Esophagus (tissue), 2 donors: Measurements from ENCODE around the gene PAPPA2. TPM values are rescaled to one million over a fixed set of nuclear protein-coding genes. Genes with fewer than 3 reads are reported as not detected.

ENCODE experiments used
- H3K27ac ChIP-seq, 2 donors: one replicate each; pipeline ENCODE4 v1.5.1; 2013; ENCODE audit warnings: low read depth in 2 of 2, mild to moderate bottlenecking in 2 of 2, inconsistent platforms in 1 of 2, low read length in 1 of 2, moderate library complexity in 1 of 2
- H3K27me3 ChIP-seq, 2 donors: one replicate each; pipeline ENCODE4 v1.6.1; 2013; ENCODE audit warnings: low read length in 2 of 2, control low read depth in 1 of 2, mild to moderate bottlenecking in 1 of 2; ENCODE audit not compliant: insufficient read depth in 2 of 2, control insufficient read depth in 1 of 2
- H3K36me3 ChIP-seq, 2 donors: one replicate each; pipeline ENCODE4 v1.6.1; 2013; ENCODE audit warnings: low read length in 1 of 2; ENCODE audit not compliant: control insufficient read depth in 2 of 2, insufficient read depth in 2 of 2
- H3K4me1 ChIP-seq, 2 donors: one replicate each; pipeline ENCODE4 v1.6.1; 2013; ENCODE audit warnings: low read length in 1 of 2; ENCODE audit not compliant: control insufficient read depth in 2 of 2, insufficient read depth in 2 of 2
- H3K4me3 ChIP-seq, 2 donors: one replicate each; pipeline ENCODE4 v1.5.1; 2013; ENCODE audit warnings: low read length in 2 of 2, mild to moderate bottlenecking in 2 of 2, low read depth in 1 of 2, moderate library complexity in 1 of 2
- H3K9me3 ChIP-seq, 2 donors: one replicate each; pipeline ENCODE4 v1.6.1; 2013; ENCODE audit warnings: mild to moderate bottlenecking in 2 of 2, low read depth in 1 of 2, low read length in 1 of 2, moderate library complexity in 1 of 2; ENCODE audit not compliant: control insufficient read depth in 2 of 2, insufficient read depth in 1 of 2
- WGBS, 2 donors: extraction: QIAGEN DNeasy Blood & Tissue Kit; methylation state at CpG; one replicate each; pipeline ENCODE4 v1.1.7; 2013; 5-methylcytosine and 5-hydroxymethylcytosine counted together
- polyA plus RNA-seq, 2 donors: library from polyadenylated mRNA; stranded (reverse); fragments of 200-250 nt; gene quantifications; one replicate each; pipeline ENCODE4 v1.2.3, GENCODE V29; 2013
- donor health status: healthy with polysubstance abuse.
- donor health status: Bipolar disorder and iron deficiency.

The PAPPA2 gene
- polyA plus RNA-seq, 2 donors, result under 0.01 TPM; not detected in 1

DNA sequence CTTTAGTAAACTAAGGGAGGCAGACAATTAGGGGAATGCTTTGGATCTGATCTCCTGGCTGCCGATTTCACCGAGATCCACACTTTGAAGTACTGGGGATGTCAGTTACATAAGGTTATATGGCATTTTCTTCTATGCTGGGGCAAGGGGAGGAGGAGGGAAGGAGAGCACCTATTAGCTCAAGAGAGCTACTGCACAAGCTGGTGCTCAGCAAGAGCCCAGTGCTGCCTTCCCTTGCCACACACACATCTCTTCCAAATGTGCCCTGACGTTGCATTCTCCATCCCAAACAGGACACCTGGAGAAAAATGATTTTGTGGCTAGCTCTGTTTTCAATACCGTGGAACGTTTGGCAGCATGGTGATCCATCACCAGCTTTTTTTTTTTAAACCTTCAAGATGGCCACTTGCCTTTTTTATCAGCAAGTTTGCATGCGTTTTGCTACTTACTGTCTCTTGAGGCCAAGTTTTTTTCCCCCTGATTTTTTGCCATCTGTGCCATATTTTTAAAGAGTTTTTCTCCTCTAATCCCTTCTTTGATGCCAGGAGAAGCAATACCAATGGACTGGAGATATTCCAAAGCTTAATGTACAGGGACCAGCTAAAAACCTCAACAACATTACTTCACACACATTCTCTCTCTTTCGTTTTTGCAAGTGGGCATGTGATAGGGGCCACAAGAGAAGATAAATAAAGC lies 66.6 kb downstream of the PAPPA2 start:
- 58 to 72% methylated on average over 7 of the region's 7 CpGs for WGBS, 2 donors
- no peaks in the 10 kb centered on the region for H3K27me3 ChIP-seq
- no peaks in the 10 kb centered on the region for H3K36me3 ChIP-seq
- peaks cover 0 to 3% of the 10 kb centered on the region in 2 donors for H3K9me3 ChIP-seq
- H3K4me1 ChIP-seq, result no peaks in the 10 kb centered on the region
- H3K4me3 ChIP-seq, result no peak overlapping the region
- no peak overlapping the region for H3K27ac ChIP-seq

DNA sequence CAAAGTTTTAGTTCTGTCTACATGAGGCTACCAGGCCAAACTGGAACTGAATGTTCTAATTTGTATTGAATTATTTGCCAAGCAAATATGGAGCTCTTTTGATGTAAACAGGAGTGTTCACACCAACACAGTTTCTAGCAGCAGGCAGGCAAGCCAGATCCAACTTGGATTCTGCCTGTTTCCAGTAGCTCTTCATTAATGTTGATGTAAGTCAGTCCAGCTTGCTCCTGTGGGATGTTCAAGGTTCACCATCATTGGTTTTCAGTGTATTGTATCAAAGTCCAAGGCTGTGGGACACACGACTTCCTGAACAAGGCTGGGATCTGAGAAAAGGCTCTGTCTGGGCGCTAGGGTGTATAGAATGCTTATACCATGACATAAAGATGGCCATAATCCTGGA lies 68.1 kb downstream of the PAPPA2 start:
- Histone ChIP-seq H3K27me3 (no peaks in the 10 kb centered on the region), H3K4me1 (no peaks in the 10 kb centered on the region), H3K9me3 (peaks cover 0 to 3% of the 10 kb centered on the region in 2 donors), H3K4me3 (no peak overlapping the region), H3K27ac (no peak overlapping the region), H3K36me3 (no peaks in the 10 kb centered on the region)
- 75 to 83% methylated on average over 2 of the region's 2 CpGs for WGBS, 2 donors

DNA sequence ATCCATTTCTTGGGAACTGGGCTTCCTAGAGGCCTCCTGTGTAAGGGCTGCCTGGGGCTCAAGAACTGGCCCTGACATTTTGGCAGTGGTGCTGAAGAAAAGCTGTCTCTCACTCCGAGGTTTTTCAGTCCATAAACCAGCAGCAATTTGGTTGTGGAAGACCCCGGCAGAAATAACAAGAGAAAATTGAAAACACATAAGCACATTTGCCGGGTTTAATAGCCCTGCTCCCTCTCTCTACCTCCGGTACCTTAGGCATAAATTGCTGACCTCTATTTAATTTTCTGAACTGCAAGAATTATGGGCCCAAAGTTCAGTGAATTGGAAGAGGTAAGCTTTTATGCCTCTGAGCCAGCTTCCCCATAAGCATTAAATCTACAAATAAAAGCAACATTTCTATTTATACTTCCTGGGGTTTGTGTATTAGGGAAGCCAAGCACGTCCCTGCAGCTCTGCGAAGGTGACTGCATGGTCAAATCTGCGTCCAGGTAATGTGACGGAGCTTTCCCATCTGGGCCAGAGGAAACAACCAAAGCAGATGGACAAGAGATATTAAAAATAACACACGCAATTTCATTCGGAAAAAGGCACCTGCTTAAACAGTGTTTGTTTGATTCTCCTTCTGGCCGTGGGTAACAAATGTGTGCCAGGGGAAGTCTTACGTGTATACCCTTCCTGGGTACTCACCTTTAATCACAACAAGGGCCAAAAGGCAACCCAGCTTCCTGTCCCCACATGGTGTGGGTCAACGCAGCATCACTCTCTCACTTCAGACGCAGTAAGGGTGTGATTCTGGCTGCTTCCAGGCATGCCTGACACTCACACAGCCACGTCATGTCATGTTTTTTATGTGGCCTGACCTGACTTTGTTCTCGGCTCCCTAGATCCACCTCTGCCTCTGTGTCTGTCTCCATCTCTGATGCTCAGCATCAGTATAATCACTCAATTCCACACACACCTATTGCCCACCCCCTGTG lies 69.2 kb downstream of the PAPPA2 start:
- Histone ChIP-seq H3K36me3 (no peaks in the 10 kb centered on the region), H3K4me1 (no peaks in the 10 kb centered on the region), H3K9me3 (peaks cover 0 to 3% of the 10 kb centered on the region in 2 donors), H3K27ac (no peak overlapping the region), H3K27me3 (no peaks in the 10 kb centered on the region), H3K4me3 (no peak overlapping the region)
- WGBS, 2 donors, result 66 to 73% methylated on average over 16 of the region's 16 CpGs

DNA sequence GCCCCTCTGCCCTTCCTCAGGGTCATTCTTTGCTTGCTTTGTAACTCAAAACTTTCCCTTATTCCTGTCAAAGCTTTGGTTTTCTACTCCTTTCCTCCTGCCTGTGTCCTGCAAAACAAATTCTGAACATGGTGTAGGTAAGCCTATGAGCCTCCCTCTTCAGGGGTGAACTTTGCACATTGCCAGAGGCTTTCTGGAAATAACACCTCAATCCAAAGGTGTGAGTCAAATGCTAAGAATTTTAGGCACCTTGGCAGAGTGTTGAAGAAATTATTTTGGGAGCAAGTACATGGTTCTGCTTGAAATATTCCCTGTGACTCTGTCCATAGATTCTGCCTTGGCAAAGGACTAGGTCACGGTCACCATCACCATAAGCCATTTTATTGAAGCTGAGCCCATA lies 70.0 kb downstream of the PAPPA2 start:
- H3K36me3 ChIP-seq, result no peaks in the 10 kb centered on the region
- H3K27ac ChIP-seq, result no peak overlapping the region
- H3K27me3 ChIP-seq, result no peaks in the 10 kb centered on the region
- H3K4me1 ChIP-seq, result no peaks in the 10 kb centered on the region
- H3K9me3 ChIP-seq, result no peaks in the 10 kb centered on the region
- 83 to 92% methylated on average over 1 of the region's 1 CpG for WGBS, 2 donors
- H3K4me3 ChIP-seq, result no peak overlapping the region

DNA sequence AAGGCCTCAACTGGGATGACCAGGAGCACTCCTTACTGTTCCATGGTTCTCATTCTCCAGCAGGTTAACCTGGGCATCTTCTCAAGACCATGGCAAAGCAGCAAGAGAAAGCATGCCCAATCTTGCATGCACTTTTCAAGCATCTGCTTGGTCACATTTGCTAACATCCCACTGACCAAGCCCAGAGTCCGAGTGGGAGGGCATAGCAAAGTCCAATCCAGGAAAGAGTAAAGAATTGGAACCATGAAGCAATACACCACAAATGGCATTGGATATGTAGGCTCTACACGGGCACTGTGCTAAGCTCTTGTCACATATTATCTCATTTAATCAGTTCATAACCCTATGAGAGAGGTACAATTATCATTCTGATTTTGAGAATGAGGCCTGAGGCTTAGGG lies 73.6 kb downstream of the PAPPA2 start:
- 72 to 82% methylated on average over 2 of the region's 2 CpGs for WGBS, 2 donors

DNA sequence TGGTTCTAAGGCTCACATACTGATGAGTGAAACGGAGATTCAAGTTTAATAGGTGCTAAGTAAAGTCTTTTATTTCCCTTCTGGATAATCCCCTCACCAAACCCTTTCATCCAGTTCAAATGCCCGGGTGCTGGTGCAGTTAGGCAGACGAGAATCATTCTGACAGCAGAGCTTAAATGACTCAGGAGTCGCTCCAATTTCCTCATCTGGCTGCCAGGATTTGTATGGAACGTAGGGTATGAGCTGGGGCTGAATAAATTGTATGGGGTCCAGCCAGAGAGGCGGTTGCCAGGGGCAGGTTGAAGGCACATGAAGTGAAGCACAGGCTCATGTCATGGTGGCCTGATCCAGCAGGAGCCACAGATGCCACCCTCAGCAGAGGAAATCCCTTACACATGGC lies 76.0 kb downstream of the PAPPA2 start:
- H3K36me3 ChIP-seq, result no peaks in the 10 kb centered on the region
- no peak overlapping the region for H3K4me3 ChIP-seq
- no peaks in the 10 kb centered on the region for H3K9me3 ChIP-seq
- H3K4me1 ChIP-seq, result no peaks in the 10 kb centered on the region
- WGBS, 2 donors, result 49 to 59% methylated on average over 6 of the region's 6 CpGs
- no peak overlapping the region for H3K27ac ChIP-seq
- H3K27me3 ChIP-seq, result no peaks in the 10 kb centered on the region

More for the DNA sequence above, 73.6 kb downstream of the PAPPA2 start:
- H3K4me3 ChIP-seq, result no peak overlapping the region
- no peaks in the 10 kb centered on the region for H3K9me3 ChIP-seq
- H3K36me3 ChIP-seq, result no peaks in the 10 kb centered on the region
- no peaks in the 10 kb centered on the region for H3K27me3 ChIP-seq
- no peak overlapping the region for H3K27ac ChIP-seq
- no peaks in the 10 kb centered on the region for H3K4me1 ChIP-seq

DNA sequence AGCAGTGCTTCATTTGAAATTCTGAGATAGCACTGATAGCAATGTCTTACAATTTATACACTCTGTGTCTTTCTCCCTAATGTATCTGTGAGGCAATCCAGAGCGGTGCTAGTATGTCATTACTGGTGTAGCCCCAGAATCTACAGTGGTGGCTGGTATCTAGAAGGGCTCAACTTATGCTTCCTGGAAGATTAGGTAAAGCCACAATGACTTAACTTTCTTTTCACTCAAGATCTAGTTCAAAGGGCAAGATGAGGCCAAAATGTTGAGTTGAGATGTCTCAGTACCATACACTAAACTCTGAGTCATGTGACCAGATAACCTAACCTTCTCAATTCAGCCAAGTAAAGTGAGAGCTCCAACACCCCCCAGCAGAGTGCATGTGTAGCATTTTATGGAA lies 77.5 kb downstream of the PAPPA2 start:
- H3K27me3 ChIP-seq, result no peaks in the 10 kb centered on the region
- H3K4me3 ChIP-seq, result no peak overlapping the region
- no peaks in the 10 kb centered on the region for H3K36me3 ChIP-seq
- no peak overlapping the region for H3K27ac ChIP-seq
- H3K9me3 ChIP-seq, result no peaks in the 10 kb centered on the region
- 85 to 93% methylated on average over 1 of the region's 1 CpG for WGBS, 2 donors
- H3K4me1 ChIP-seq, result no peaks in the 10 kb centered on the region

DNA sequence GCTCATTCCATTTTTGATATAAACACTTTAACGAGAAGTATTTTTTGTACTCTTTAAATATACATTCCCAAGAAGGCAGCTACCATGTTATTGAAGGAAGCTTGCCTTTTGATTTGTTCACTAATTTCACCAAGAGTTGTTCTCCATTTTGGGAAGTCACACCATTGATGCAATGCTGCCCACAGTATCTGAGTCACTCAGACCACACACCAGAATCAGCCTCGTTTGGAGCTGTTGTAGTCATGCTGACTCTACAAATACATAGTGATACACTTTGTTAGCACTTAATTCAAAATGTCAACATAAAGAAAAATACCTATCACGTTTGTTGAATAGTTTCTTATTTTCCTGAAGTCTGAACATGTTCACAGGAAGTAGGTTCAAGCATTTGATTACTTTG lies 78.7 kb downstream of the PAPPA2 start:
- no peak overlapping the region for H3K27ac ChIP-seq
- H3K36me3 ChIP-seq, result no peaks in the 10 kb centered on the region
- no peaks in the 10 kb centered on the region for H3K9me3 ChIP-seq
- no peaks in the 10 kb centered on the region for H3K27me3 ChIP-seq
- H3K4me1 ChIP-seq, result no peaks in the 10 kb centered on the region
- no peak overlapping the region for H3K4me3 ChIP-seq
- WGBS, 2 donors, result 33 to 45% methylated on average over 3 of the region's 3 CpGs

DNA sequence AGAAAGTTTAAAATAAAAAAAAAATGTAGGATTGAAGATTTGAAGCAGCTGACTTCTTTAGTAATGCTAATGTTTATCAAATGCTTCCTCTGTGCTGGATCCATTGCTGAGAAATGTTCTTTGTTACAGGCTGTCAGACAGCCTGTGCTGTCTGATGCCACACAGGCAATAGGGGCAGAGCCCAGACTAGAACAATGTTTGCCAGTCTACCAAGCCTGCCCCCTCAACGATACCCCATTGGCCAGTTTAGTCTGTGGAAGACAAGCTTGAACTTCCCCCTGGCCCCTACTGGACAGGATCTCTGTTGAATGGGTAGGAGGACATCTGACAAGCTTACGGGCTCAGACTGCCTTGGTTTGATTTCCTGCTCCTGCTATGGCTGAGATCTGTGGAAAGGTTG lies 79.4 kb downstream of the PAPPA2 start:
- Histone ChIP-seq H3K27me3 (no peaks in the 10 kb centered on the region), H3K27ac (no peak overlapping the region), H3K4me1 (no peaks in the 10 kb centered on the region), H3K9me3 (no peaks in the 10 kb centered on the region), H3K36me3 (no peaks in the 10 kb centered on the region), H3K4me3 (no peak overlapping the region)
- WGBS, 2 donors, result 40 to 51% methylated on average over 2 of the region's 2 CpGs
